GM18867 (cell line): ENCODE measurements around the gene DHRS3.
A peak's percentile ranks its signal among the peaks of the same experiment; 100 is the strongest.

ENCODE experiments used
- ATAC-seq: cut with Tn5 transposase; IDR thresholded peaks from one replicate; pipeline ENCODE4 v1.9.1; 2021; ENCODE audit warnings: mild to moderate bottlenecking, moderate library complexity; ENCODE audit not compliant: unreplicated experiment

Gene DHRS3

GRCh38 chr1:12600335-12600734, 17.7 kb downstream of the DHRS3 start:
- no peak for ATAC-seq

GRCh38 chr1:12599657-12600056, 18.4 kb downstream of the DHRS3 start:
- no peak for ATAC-seq

GRCh38 chr1:12598974-12599373, 19.0 kb downstream of the DHRS3 start:
- no peak for ATAC-seq

- no peak for ATAC-seq
These were observed 20.2 kb downstream of the DHRS3 start for GRCh38 chr1:12597792-12598191.

- ATAC-seq, result peak; percentile 49
These were observed 21.8 kb downstream of the DHRS3 start for GRCh38 chr1:12596007-12596821.

- no peak for ATAC-seq
These were observed 22.3 kb downstream of the DHRS3 start for GRCh38 chr1:12595757-12596006.

- ATAC-seq, result no peak
These were observed 22.8 kb downstream of the DHRS3 start for GRCh38 chr1:12594966-12595756.

- ATAC-seq, result no peak
These were observed 23.5 kb downstream of the DHRS3 start for GRCh38 chr1:12594490-12594889.

- no peak for ATAC-seq
These were observed 24.4 kb downstream of the DHRS3 start for GRCh38 chr1:12593621-12594066.

- no peak for ATAC-seq
These were observed 25.5 kb downstream of the DHRS3 start for GRCh38 chr1:12592496-12592895.

GRCh38 chr1:12591267-12591938, 26.6 kb downstream of the DHRS3 start:
- no peak for ATAC-seq

GRCh38 chr1:12588695-12589094, 29.3 kb downstream of the DHRS3 start:
- no peak for ATAC-seq

- ATAC-seq, result no peak
These were observed 29.9 kb downstream of the DHRS3 start for GRCh38 chr1:12587981-12588640.

GRCh38 chr1:12585951-12586942, 31.8 kb downstream of the DHRS3 start:
- no peak for ATAC-seq

GRCh38 chr1:12585536-12585935, 32.5 kb downstream of the DHRS3 start:
- no peak for ATAC-seq

- ATAC-seq, result no peak
These were observed 33.0 kb downstream of the DHRS3 start for GRCh38 chr1:12584900-12585525.

GRCh38 chr1:12583484-12583883, 34.5 kb downstream of the DHRS3 start:
- ATAC-seq, result no peak

GRCh38 chr1:12582649-12583048, 35.4 kb downstream of the DHRS3 start:
- no peak for ATAC-seq

- no peak for ATAC-seq
These were observed 36.8 kb downstream of the DHRS3 start for GRCh38 chr1:12581179-12581578.
